ENCODE results near the gene ZNF483. TPM values are rescaled to one million over a fixed set of nuclear protein-coding genes. Genes with fewer than 3 reads are reported as not detected.
"Not testable (repeated sequence)": the region's sequence is repeated elsewhere in the genome, so short reads cannot be mapped to it uniquely, and the experiment has no call there.

ZNF483 gene
- total RNA-seq, 1 donor from 2014 or later: 1.8 TPM

DNA sequence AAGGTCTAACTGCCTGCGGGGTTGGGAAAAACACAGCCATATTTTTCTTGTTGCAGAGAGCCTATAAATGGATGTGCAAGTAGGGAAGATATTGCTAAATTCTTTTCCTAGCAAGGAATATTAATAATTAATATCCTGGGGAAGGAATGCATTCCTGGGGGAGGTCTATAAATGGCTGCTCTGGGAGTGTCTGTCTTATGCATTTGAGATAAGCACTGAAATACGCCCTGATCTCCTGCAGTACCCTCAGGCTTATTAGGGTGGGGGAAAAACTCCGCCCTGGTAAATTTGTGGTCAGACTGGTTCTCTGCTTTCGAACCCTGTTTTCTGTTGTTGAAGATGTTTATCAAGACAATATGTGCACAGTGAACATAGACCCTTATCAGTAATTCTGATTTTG lies 43.1 kb downstream of the ZNF483 start:
- Mint-ChIP-seq H3K9me3 (peaks cover 17% of the 10 kb centered on the region), H3K36me3 (ENCODE audit: low read depth) (peaks cover 16% of the 10 kb centered on the region)
- intact Hi-C loops (cut with micrococcal nuclease); H3K27ac Mint-ChIP-seq; H3K27me3 Mint-ChIP-seq; H3K4me1 Mint-ChIP-seq; H3K4me3 Mint-ChIP-seq; DNase-seq: not testable (repeated sequence)

DNA sequence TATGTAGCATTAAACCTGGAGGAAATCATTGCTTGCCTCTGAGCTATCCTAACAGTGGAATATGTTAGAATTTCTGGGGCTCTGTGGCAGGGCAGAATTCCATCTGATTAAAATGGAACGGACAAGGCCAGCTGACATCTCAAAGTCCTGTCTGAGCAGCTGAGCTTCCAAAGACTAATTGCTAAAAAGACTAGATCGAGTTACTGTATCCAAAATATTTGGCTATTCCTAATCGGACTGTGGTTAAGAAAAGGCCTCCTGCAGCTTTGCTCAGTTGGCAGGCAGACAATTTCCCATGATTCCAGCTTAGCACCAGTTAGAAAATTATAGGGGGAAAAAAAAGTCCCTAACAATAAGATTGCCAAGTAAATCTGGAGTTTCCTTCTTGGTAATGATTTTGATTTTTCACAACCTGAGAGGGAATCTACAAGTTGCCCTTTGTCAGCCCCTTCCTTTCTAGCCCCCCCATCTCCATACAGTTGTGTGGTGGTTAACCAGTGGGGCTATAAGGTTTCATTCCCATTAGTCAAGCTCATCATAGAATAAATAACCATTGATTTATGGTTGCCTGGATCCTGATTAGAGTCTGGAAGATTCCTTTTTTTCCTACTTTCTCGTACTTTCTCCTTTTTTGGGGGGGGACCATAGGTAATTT lies 48.1 kb downstream of the ZNF483 start:
- H3K27me3 Mint-ChIP-seq: no peaks in the 10 kb centered on the region
- H3K36me3 Mint-ChIP-seq (ENCODE audit: low read depth): peaks cover 11% of the 10 kb centered on the region
- no peak overlapping the region for H3K27ac Mint-ChIP-seq
- no peak overlapping the region for H3K4me3 Mint-ChIP-seq
- H3K4me1 Mint-ChIP-seq: no peaks in the 10 kb centered on the region
- peaks cover 9% of the 10 kb centered on the region for H3K9me3 Mint-ChIP-seq
- DNase-seq: no peak
- intact Hi-C loops (cut with micrococcal nuclease): no loop called here

DNA sequence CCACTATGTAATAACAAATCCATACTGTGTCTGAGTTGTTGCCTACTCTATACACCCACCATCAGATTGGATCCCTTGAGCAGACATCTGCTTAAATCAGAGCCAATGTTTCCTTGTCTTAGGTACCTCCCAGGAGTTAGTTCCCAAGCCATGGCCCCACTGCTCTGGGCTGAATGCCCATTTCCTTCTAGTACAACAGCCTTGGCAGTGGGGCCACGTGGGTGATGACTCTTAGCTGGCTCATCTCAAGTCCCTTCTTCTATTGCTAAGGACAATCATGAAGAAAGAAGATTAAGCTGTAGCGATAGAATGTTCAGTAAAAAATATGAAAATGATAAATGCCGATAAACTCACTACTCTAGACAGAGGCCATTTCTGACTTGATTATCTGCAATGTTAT lies 57.9 kb downstream of the ZNF483 start:
- DNase-seq: no peak
- Mint-ChIP-seq H3K36me3 (ENCODE audit: low read depth) (no peaks in the 10 kb centered on the region), H3K27me3 (no peaks in the 10 kb centered on the region), H3K4me3 (no peak overlapping the region), H3K27ac (no peak overlapping the region), H3K4me1 (no peaks in the 10 kb centered on the region), H3K9me3 (peaks cover 5% of the 10 kb centered on the region)
- intact Hi-C loops (cut with micrococcal nuclease): no loop called here

DNA sequence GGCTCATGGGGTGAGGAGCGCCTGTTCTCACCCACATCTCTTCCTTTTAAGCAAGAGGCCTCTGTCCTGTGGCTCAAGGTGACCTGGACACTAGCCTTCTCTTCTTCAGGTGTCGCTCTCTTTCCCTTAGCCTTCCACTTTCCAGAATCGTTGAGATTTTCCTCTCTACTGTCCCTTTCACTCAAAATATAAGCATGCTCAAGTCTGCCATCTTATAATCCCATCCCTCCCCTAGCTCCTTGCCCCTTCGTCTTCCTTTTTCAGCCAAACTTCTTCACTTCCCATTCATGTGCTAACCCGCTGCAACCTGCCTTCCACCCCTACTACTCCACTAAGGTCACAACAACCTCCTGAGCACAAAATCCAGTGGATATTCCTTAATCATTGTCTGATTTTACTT lies 61.4 kb downstream of the ZNF483 start:
- intact Hi-C loops (cut with micrococcal nuclease): no loop called here
- no peaks in the 10 kb centered on the region for H3K27me3 Mint-ChIP-seq
- no peak for DNase-seq
- H3K4me3 Mint-ChIP-seq: no peak overlapping the region
- H3K4me1 Mint-ChIP-seq: no peaks in the 10 kb centered on the region
- H3K27ac Mint-ChIP-seq: no peak overlapping the region
- H3K9me3 Mint-ChIP-seq: peaks cover 3% of the 10 kb centered on the region
- H3K36me3 Mint-ChIP-seq (ENCODE audit: low read depth): no peaks in the 10 kb centered on the region

DNA sequence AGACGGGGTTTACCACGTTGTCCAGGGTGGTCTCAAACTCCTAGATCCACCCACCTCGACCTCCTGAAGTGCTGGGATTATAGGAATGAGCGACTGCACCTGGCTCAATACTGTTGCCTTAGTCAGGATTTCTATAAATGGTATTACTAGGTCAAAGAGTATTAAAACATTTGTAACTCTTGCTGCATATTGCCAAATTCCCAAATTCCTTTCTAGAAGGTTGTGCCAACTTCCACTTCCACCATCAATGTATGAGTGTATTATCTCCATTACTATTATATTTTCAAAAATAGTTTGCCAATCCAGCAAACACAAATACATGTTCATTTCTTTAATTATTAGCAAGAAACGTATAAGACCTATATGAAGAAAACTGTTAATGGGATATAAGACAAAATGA lies 63.9 kb downstream of the ZNF483 start:
- H3K4me3 Mint-ChIP-seq: no peak overlapping the region

DNA sequence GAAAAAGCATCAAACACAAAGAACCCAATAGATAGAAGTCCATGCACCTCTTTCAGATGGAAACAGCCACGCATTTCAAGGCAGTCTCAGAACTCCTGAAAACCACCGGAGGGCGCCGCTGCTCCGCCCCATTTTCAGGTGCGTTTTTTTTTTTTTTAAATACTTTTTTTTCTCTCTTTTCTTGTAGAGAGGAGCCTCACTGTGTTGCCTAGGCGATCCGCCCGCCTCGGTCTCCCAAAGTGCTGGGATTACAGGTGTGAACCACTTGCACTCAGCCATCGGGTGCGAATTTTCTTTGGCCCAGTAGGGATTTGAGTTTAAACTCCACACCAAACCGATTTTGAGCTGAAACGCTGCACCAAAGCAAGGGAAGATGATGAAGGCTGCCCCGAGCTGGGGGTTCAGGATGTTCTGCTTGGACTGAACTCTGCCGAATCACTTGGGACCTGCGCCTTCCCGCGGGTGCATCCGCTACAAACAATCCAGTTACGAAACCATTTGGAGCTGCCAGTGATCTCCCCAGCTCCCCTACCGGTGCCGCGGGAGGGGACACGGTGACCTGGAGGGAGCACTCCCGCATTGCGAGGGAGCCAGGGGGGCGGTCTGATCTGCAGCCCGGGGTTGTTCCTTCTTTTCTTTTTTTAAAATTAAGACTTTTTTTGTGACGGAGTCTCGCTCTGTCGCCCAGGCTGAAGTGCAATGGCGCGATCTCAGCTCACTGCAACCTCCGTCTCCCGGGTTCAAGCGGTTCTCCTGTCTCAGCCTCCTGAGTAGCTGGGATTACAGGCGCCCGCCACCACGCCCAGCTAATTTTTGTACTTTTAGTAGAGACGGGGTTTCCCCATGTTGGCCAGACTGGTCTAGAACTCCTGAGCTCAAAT lies 73.1 kb downstream of the ZNF483 start:
- Mint-ChIP-seq H3K36me3 (ENCODE audit: low read depth) (no peaks in the 10 kb centered on the region), H3K27me3 (peaks cover 35% of the 10 kb centered on the region), H3K27ac (no peak overlapping the region)

More for the DNA sequence above, 63.9 kb downstream of the ZNF483 start:
- Mint-ChIP-seq H3K27me3 (peaks cover 2% of the 10 kb centered on the region), H3K27ac (no peak overlapping the region), H3K9me3 (peaks cover 3% of the 10 kb centered on the region), H3K4me1 (no peaks in the 10 kb centered on the region), H3K36me3 (ENCODE audit: low read depth) (no peaks in the 10 kb centered on the region)
- no peak for DNase-seq
- intact Hi-C loops (cut with micrococcal nuclease): no loop called here

DNA sequence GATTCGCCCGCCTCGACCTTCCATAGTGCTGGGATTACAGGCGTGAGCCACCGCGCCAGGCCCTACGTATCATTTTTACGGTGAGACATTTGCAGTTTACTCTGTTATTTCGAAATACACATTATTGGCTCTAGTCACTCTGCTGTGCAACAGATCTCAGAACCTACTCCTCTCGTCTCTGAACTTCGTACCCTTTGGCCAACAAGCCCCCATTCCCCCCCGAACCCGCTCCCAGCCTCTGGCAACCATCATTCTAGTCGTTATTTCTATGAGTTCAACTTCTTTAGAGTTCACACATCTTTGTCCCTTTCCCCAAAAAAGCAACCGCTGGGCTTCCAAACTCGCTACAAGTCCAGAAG lies 73.7 kb downstream of the ZNF483 start:
- H3K4me3 Mint-ChIP-seq: peak overlapping the region; percentile 89
- H3K4me1 Mint-ChIP-seq: peaks cover 16% of the 10 kb centered on the region
- no peaks in the 10 kb centered on the region for H3K9me3 Mint-ChIP-seq
- no peaks in the 10 kb centered on the region for H3K36me3 Mint-ChIP-seq (ENCODE audit: low read depth)
- DNase-seq: peak; percentile 56
- intact Hi-C loops (cut with micrococcal nuclease): loop anchor here (1.0 to 2.0 kb wide), 2 partner anchors 32 to 476 kb away; partner anchors contain the start of gene DNAJC25
- no peak overlapping the region for H3K27ac Mint-ChIP-seq
- peaks cover 33% of the 10 kb centered on the region for H3K27me3 Mint-ChIP-seq

More for the DNA sequence above, 73.1 kb downstream of the ZNF483 start:
- Mint-ChIP-seq H3K4me3 (peak overlapping the region; percentile 89), H3K9me3 (no peaks in the 10 kb centered on the region), H3K4me1 (peaks cover 16% of the 10 kb centered on the region)
- DNase-seq: peak; percentile 86
- intact Hi-C loops (cut with micrococcal nuclease): loop anchor here (1.0 to 2.0 kb wide), 3 partner anchors 33 to 476 kb away; partner anchors contain the start of gene DNAJC25

DNA sequence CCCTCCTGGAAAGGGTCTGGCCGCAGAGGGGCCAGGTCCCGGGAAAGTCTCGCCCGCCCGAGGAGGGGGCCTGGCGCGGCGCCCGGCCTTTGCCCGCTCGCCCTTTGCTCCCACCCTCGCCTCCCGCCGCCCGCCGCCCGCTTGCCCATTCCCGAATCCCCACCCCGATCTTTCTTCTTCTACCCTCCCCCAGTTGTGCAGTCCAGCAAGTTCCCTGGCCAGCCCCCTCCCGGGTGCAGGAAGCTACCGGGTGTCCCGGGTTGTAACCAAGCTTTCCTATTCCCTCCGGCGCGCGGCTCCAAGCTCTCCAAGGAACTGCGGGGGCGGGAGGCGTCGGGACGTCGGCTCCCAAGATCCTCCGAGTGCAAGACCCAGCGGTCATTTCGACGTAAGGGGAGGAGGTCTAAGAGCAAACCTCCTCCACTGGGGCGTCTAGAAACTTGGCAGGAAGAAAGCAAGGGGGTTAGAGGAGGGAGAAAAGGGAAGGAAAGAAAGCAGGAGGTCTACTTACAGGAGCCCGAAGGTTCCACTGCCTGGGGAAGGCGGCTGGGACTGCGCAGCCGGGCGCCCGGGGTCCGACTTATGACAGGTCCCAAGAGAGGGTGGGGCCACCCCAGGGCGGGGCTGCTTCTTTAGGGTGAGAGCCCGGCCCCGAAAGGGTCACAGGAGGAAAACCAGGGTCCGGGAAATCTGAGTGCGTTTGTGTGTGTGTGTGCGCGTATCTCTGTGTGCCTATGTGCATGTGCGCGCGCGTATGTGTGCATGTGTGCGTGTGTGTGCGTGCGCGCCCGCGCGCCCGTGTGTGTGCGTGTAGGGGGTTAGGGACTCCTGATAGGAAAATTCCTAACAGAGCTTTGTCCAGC lies 74.3 kb downstream of the ZNF483 start, which contains the start of gene PTGR1:
Gene PTGR1 (minus strand): TSS at position 556 of the 863 bp plus-strand sequence. CDS start 2,225 bp downstream, outside the sequence.
- Mint-ChIP-seq H3K27me3 (peaks cover 33% of the 10 kb centered on the region), H3K36me3 (ENCODE audit: low read depth) (no peaks in the 10 kb centered on the region), H3K4me1 (peaks cover 16% of the 10 kb centered on the region), H3K27ac (no peak within 1 kb of the TSS), H3K4me3 (peak within 1 kb of the TSS; percentile 89), H3K9me3 (no peaks in the 10 kb centered on the region)
- intact Hi-C loops (cut with micrococcal nuclease): loop anchor here (2.0 kb wide), 1 partner anchor 31 kb away; the partner anchor contains the start of gene DNAJC25
- peak; percentile 73 for DNase-seq

DNA sequence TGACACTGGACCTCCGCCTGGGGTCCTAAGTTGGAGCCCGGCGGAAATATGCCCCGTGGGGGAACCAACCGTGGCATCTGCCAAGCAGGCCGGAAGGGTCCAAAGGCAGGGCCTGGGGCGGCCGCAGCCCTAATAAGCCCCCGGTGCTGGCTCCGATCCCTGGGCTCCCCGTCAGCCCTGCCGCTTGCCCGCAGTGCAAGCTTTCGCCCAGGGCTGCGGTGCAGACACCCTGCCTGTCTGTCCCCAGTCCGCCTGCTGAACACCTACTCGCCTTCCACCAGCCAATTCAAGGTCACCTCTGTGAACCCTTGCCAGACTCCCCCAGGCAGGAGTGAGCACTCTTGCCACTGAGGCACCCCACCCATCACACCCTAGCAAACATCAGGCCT lies 75.0 kb downstream of the ZNF483 start:
- intact Hi-C loops (cut with micrococcal nuclease): loop anchor here (2.0 kb wide), 1 partner anchor 31 kb away; the partner anchor contains the start of gene DNAJC25
- Mint-ChIP-seq H3K27me3 (peaks cover 33% of the 10 kb centered on the region), H3K36me3 (ENCODE audit: low read depth) (no peaks in the 10 kb centered on the region), H3K4me1 (peaks cover 16% of the 10 kb centered on the region), H3K4me3 (peak overlapping the region; percentile 89), H3K9me3 (no peaks in the 10 kb centered on the region), H3K27ac (no peak overlapping the region)
- DNase-seq: no peak

DNA sequence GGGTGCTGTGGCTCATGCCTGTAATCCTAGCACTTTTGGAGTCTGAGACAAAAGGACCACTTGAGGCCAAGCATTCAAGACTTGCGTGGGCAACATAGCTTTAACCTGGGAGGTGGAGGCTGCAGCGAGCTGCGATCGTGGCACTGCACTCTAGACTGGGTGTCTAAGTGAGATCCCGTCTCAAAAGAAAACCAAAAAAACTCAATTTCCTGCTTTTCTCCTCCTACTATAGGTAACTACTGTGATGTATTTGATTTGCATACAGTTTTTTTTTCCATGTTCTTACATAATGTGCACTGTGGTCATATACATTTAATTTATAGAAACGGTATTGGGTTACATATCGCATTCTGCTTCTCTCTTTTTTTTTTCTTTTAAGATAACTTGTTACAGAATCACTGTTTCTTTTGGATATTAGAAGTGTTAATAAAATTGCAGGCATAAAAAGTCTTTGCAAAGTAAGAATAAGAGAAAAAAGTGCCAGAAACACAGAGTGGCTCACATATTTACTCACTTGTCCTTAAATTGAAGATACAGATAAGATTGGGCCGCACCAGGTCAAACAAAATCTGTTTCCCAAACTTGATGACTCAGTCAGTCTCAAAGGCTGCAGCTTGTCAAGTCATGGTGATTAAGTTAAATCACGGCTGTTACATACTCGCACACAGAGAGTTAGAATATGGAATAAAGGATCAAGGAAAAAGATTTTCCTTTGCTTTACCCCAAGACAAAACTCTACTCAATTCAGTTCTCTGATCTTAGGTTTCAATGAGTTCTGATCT lies 76.4 kb downstream of the ZNF483 start:
- no peak overlapping the region for H3K27ac Mint-ChIP-seq
- peaks cover 16% of the 10 kb centered on the region for H3K4me1 Mint-ChIP-seq
- no peaks in the 10 kb centered on the region for H3K36me3 Mint-ChIP-seq (ENCODE audit: low read depth)
- H3K9me3 Mint-ChIP-seq: no peaks in the 10 kb centered on the region
- intact Hi-C loops (cut with micrococcal nuclease): no loop called here
- H3K4me3 Mint-ChIP-seq: no peak overlapping the region
- H3K27me3 Mint-ChIP-seq: peaks cover 39% of the 10 kb centered on the region
- no peak for DNase-seq

DNA sequence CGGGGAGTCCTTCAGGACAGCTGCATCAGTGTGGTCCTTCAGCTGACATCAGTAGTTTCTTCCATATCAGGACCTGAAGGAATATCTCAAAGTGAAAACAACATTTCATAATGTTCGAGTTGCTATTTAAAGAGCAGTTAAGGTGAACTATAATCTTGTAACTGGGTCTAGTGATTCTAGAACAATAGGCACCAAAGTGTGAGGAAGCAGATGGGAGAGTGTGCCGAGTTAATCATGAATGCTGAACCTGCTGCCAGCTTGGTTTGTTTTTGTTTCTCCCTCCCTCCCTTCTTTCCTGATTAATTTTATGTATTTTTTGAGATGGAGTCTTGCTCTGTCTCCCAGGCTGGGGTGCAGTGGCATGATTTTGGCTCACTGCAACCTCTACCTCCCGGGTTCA lies 78.1 kb downstream of the ZNF483 start:
- no peak overlapping the region for H3K27ac Mint-ChIP-seq
- no peak overlapping the region for H3K4me3 Mint-ChIP-seq
- peaks cover 34% of the 10 kb centered on the region for H3K27me3 Mint-ChIP-seq
- no peak for DNase-seq
- intact Hi-C loops (cut with micrococcal nuclease): no loop called here
- no peaks in the 10 kb centered on the region for H3K36me3 Mint-ChIP-seq (ENCODE audit: low read depth)
- no peaks in the 10 kb centered on the region for H3K9me3 Mint-ChIP-seq
- peaks cover 10% of the 10 kb centered on the region for H3K4me1 Mint-ChIP-seq

DNA sequence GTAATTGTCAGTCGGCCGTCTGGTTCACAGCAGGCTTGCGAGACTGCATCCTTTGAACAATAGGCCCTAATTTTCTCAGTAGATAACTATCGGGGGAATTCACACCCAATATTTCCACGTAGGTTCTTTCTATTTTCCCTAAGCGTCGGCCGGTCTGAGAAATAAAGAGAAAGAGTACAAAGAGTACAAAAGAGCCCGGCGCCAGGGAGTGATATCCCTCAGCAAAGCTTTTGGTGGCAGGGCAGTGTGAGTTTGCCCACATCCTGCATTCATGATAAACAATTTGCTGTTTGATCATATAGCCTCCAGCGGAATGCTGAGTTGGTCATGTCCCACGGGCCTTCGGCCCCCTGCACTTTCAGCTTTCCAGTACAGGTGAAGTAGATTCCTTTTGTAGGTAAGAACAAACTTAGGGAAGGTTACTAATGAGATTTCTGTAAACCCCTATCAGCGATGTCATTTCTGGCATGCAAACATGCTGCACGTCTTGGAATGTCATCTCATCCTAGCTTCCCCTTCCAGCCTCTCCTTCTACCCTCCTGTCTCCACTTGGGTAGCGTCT lies 79.2 kb downstream of the ZNF483 start:
- DNase-seq: no peak
- peaks cover 4% of the 10 kb centered on the region for H3K4me1 Mint-ChIP-seq
- no peaks in the 10 kb centered on the region for H3K9me3 Mint-ChIP-seq
- peaks cover 30% of the 10 kb centered on the region for H3K27me3 Mint-ChIP-seq
- intact Hi-C loops (cut with micrococcal nuclease): no loop called here
- no peaks in the 10 kb centered on the region for H3K36me3 Mint-ChIP-seq (ENCODE audit: low read depth)
- no peak overlapping the region for H3K4me3 Mint-ChIP-seq
- no peak overlapping the region for H3K27ac Mint-ChIP-seq
